ENCODE measurements around the gene SLC46A3.

DNA sequence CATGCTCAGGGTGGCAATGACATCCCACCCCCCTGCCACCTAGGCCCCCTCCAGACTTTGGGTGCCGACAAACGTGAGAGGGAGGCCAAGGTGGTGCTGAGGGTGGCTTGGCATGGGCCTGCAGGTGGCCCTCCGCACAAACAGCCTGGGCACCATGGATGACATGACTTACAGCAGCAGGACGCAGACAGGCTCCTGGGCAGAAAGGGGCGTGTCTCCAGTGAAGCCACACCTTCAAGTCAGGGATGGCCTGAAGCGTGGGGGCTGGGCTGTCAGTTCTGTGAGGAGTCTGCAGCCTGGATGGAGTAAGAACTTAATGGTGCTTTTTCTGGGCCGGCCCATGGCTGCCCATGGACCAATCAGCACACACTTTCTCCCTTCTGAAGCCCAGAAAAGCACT lies 34.5 kb downstream of the SLC46A3 start:
- TF ChIP-seq CTCF (IDR thresholded peaks at IDR 0.05), result no peak
- TF ChIP-seq POLR2A (IDR thresholded peaks at IDR 0.05), result no peak

Data from stomach (tissue), 4 donors.